GM19328 (cell line): ENCODE data around the gene COPZ1.

Experiments used
- ATAC-seq: cut with Tn5 transposase; IDR thresholded peaks from one replicate; pipeline ENCODE4 v1.9.1; 2021; ENCODE audit warnings: mild to moderate bottlenecking, moderate library complexity; ENCODE audit not compliant: unreplicated experiment

COPZ1 gene

GRCh38 chr12:54357506-54358190 lies 32.7 kb downstream of the COPZ1 start:
- ATAC-seq = no peak

GRCh38 chr12:54358191-54358944 lies 33.4 kb downstream of the COPZ1 start:
- no peak for ATAC-seq

- peak; percentile 99 for ATAC-seq
Measured at GRCh38 chr12:54358945-54359761, 34.2 kb downstream of the COPZ1 start.

GRCh38 chr12:54359762-54360351 lies 34.9 kb downstream of the COPZ1 start:
- ATAC-seq = no peak

GRCh38 chr12:54360717-54361456 lies 36.0 kb downstream of the COPZ1 start:
- ATAC-seq = no peak

- ATAC-seq = no peak
Measured at GRCh38 chr12:54363047-54363446, 38.1 kb downstream of the COPZ1 start.

- no peak for ATAC-seq
Measured at GRCh38 chr12:54363618-54364017, 38.7 kb downstream of the COPZ1 start.

- ATAC-seq = no peak
Measured at GRCh38 chr12:54364413-54364812, 39.5 kb downstream of the COPZ1 start, which contains the start of gene GPR84. GPR84 (minus strand) TSS chr12:54364486; CDS start chr12:54363851, 635 bp downstream.

- ATAC-seq = no peak
Measured at GRCh38 chr12:54368025-54368708, 43.2 kb downstream of the COPZ1 start.

GRCh38 chr12:54368709-54369596 lies 44.0 kb downstream of the COPZ1 start:
- peak; percentile 79 for ATAC-seq

GRCh38 chr12:54369597-54370131 lies 44.7 kb downstream of the COPZ1 start:
- no peak for ATAC-seq

GRCh38 chr12:54370171-54370730 lies 45.3 kb downstream of the COPZ1 start:
- no peak for ATAC-seq

GRCh38 chr12:54371328-54372112 lies 46.6 kb downstream of the COPZ1 start:
- ATAC-seq = no peak

GRCh38 chr12:54372113-54372806 lies 47.3 kb downstream of the COPZ1 start:
- ATAC-seq = no peak

GRCh38 chr12:54373649-54374561 lies 49.0 kb downstream of the COPZ1 start:
- ATAC-seq = no peak
